HepG2 (cell line): ENCODE measurements around the gene KLHL21. TPM values are rescaled to one million over a fixed set of nuclear protein-coding genes. Genes with fewer than 3 reads are reported as not detected.

Source experiments
- ATAD3A ChIP-seq: sonication (generic); formaldehyde crosslinking; IDR thresholded peaks from 2 replicates; pipeline ENCODE4 v1.4.0; 2020; ENCODE audit warnings: missing genetic modification reagents
- CREM ChIP-seq, 2 experiments: sonication (generic) in 1 of 2; formaldehyde crosslinking in 1 of 2; IDR thresholded peaks; 2 replicates each; pipeline versions ENCODE4 v1.4.0 to v1.6.1; 2016 to 2020; ENCODE audit warnings: antibody characterized with exemption in 1 of 2, mild to moderate bottlenecking in 1 of 2, missing genetic modification reagents in 1 of 2
- DNMT1 ChIP-seq: sonication (generic); formaldehyde crosslinking; IDR thresholded peaks from 2 replicates; pipeline ENCODE4 v1.5.1; 2020; ENCODE audit warnings: mild to moderate bottlenecking, missing genetic modification reagents
- FOSL1 ChIP-seq: sonication (generic); formaldehyde crosslinking; IDR thresholded peaks from 2 replicates; pipeline ENCODE4 v1.9.0; 2021; ENCODE audit warnings: missing genetic modification reagents, borderline replicate concordance
- FOXP1 ChIP-seq, 2 experiments: fragments of 450-650 bp in 1 of 2; IDR thresholded peaks; 2 replicates each; pipeline ENCODE4 v1.6.1; 2017 to 2018; ENCODE audit warnings: antibody characterized with exemption in 1 of 2
- GABPA ChIP-seq, 2 experiments: IDR thresholded peaks; 2 replicates each; pipeline ENCODE4 v1.6.1; 2011 to 2016; ENCODE audit warnings: low read depth in 2 of 2, low read length in 1 of 2, missing biosample characterization in 1 of 2, missing genetic modification characterization in 1 of 2
- HNRNPL ChIP-seq: fragments of 200-400 bp; formaldehyde crosslinking; IDR thresholded peaks from 2 replicates; pipeline ENCODE4 v1.6.1; 2017; ENCODE audit warnings: mild to moderate bottlenecking, low read depth, low read length
- JUND ChIP-seq: sonication (generic); formaldehyde crosslinking; IDR thresholded peaks from 2 replicates; pipeline ENCODE4 v1.8.0; 2022; ENCODE audit warnings: mild to moderate bottlenecking, missing genetic modification reagents
- KDM3A ChIP-seq: IDR thresholded peaks from 2 replicates; pipeline ENCODE4 v1.6.1; 2018; ENCODE audit warnings: low read depth, missing compliant biosample characterization
- MXD3 ChIP-seq: IDR thresholded peaks from 2 replicates; pipeline ENCODE4 v1.6.1; 2016; ENCODE audit warnings: mild to moderate bottlenecking, missing biosample characterization, missing genetic modification reagents
- REST ChIP-seq, 2 experiments: IDR thresholded peaks; 2 replicates each; pipeline ENCODE4 v1.6.1; 2011 to 2012; ENCODE audit warnings: low read length in 2 of 2, borderline replicate concordance in 1 of 2, low read depth in 1 of 2, mild to moderate bottlenecking in 1 of 2, moderate library complexity in 1 of 2
- RFXANK ChIP-seq: IDR thresholded peaks from 2 replicates; pipeline ENCODE4 v1.6.1; 2016
- RXRA ChIP-seq: sonication (generic); formaldehyde crosslinking; IDR thresholded peaks from 2 replicates; pipeline ENCODE4 v1.5.1; 2020; ENCODE audit warnings: missing genetic modification reagents
- SCMH1 ChIP-seq: sonication (generic); formaldehyde crosslinking; IDR thresholded peaks from 2 replicates; pipeline ENCODE4 v1.9.0; 2021; ENCODE audit warnings: missing genetic modification reagents, mild to moderate bottlenecking, borderline replicate concordance
- SRSF9 ChIP-seq: fragments of 200-400 bp; formaldehyde crosslinking; IDR thresholded peaks from 2 replicates; pipeline ENCODE4 v1.6.1; 2018; ENCODE audit warnings: borderline replicate concordance, mild to moderate bottlenecking, low read depth, low read length; ENCODE audit not compliant: insufficient read depth, poor library complexity, severe bottlenecking
- THYN1 ChIP-seq: sonication (generic); formaldehyde crosslinking; IDR thresholded peaks from 2 replicates; pipeline ENCODE4 v1.8.1; 2023; ENCODE audit warnings: low read depth, mild to moderate bottlenecking, moderate library complexity, missing genetic modification reagents, borderline replicate concordance
- ZBTB43 ChIP-seq: sonication (generic); formaldehyde crosslinking; conservative IDR thresholded peaks from 2 replicates; pipeline ENCODE4 v1.4.0; 2020; ENCODE audit warnings: missing genetic modification reagents
- ZFAT ChIP-seq: sonication (generic); formaldehyde crosslinking; conservative IDR thresholded peaks from 2 replicates; pipeline ENCODE4 v1.8.1; 2023; ENCODE audit warnings: missing genetic modification reagents, inconsistent platforms
- ZNF282 ChIP-seq: fragments of 450-650 bp; IDR thresholded peaks from 2 replicates; pipeline ENCODE4 v1.6.1; 2018; ENCODE audit not compliant: partially characterized antibody
- ZNF354B ChIP-seq: sonication (generic); formaldehyde crosslinking; IDR thresholded peaks from 2 replicates; pipeline ENCODE4 v1.8.0; 2022; ENCODE audit warnings: mild to moderate bottlenecking, missing genetic modification reagents
- ZNF557 ChIP-seq: sonication (generic); formaldehyde crosslinking; IDR thresholded peaks from 2 replicates; pipeline ENCODE4 v1.4.0; 2020; ENCODE audit warnings: missing genetic modification reagents
- ZNF790 ChIP-seq: sonication (generic); formaldehyde crosslinking; IDR thresholded peaks from 2 replicates; pipeline ENCODE4 v1.8.0; 2022; ENCODE audit warnings: missing genetic modification reagents, mild to moderate bottlenecking, borderline replicate concordance
- ZSCAN20 ChIP-seq: sonication (generic); formaldehyde crosslinking; IDR thresholded peaks from 2 replicates; pipeline ENCODE4 v1.4.0; 2020; ENCODE audit warnings: missing genetic modification reagents, mild to moderate bottlenecking, borderline replicate concordance
- polyA plus RNA-seq, 8 experiments: library from polyadenylated mRNA; depleted of rRNA in 3 of 8; stranded (reverse) in 7 of 8; unstranded in 1 of 8; fragments of >200 nt; fragmentation: Illumina TruSeq in 4 of 8; extraction: Trizol in 4 of 8; gene quantifications; 2 replicates each; pipeline versions ENCODE4 v1.2.1 to v1.2.3, GENCODE V29; 2011 to 2016; ENCODE audit warnings: low read depth in 4 of 8, missing spikeins in 1 of 8, mixed read lengths in 1 of 8; ENCODE audit not compliant: insufficient read depth in 1 of 8
- total RNA-seq, 5 experiments: library from RNA; depleted of rRNA; stranded (reverse); fragments of >200 nt; fragmentation: Illumina TruSeq; extraction: Trizol; gene quantifications; 2 replicates each; pipeline ENCODE4 v1.2.3, GENCODE V29; 2016; ENCODE audit warnings: low read depth in 1 of 5

Gene KLHL21
- total and polyA plus RNA-seq, 2 of the 13 experiments (the other 11 are each of a cell fraction or from before 2014, with no cell fraction given) = 14.8 to 25.0 TPM

- TF ChIP-seq REST (IDR thresholded peaks at IDR 0.05; ENCODE audit: borderline replicate concordance in 1 of 2, low read depth in 1 of 2, low read length in 2 of 2) (0 out of 4 replicates have a peak, but pooled peaks of 1 of the 2 experiments have one; percentile 42), MXD3 (peak; percentile 80), SCMH1 (CRISPR knock-in tag) (no peak), SRSF9 (no peak), DNMT1 (CRISPR knock-in tag) (no peak), CREM (IDR thresholded peaks at IDR 0.05) (no peak), CREM (CRISPR knock-in tag; IDR thresholded peaks at IDR 0.05) (no peak), RXRA (peak; percentile 38), ATAD3A (CRISPR knock-in tag) (no peak), ZNF557 (CRISPR knock-in tag) (no peak), ZNF282 (no peak), ZBTB43 (CRISPR knock-in tag) (peak; percentile 41; the same call in 1 of the 2 replicates), ZSCAN20 (no peak), HNRNPL (no peak), ZFAT (no peak), JUND (no peak), ZNF790 (CRISPR knock-in tag) (no peak), FOXP1 (IDR thresholded peaks at IDR 0.05) (no peak), FOXP1 (CRISPR knock-in tag; IDR thresholded peaks at IDR 0.05) (peak; percentile 41; the same call in 1 of the 2 replicates), FOSL1 (CRISPR knock-in tag) (no peak), RFXANK (CRISPR knock-in tag) (0 out of 2 replicates have a peak, but pooled peaks have one; percentile 28), ZNF354B (CRISPR knock-in tag) (0 out of 2 replicates have a peak, but pooled peaks have one; percentile 47), KDM3A (CRISPR knock-in tag) (no peak), GABPA (IDR thresholded peaks at IDR 0.05; ENCODE audit: low read depth, low read length) (no peak), GABPA (CRISPR knock-in tag; IDR thresholded peaks at IDR 0.05; ENCODE audit: low read depth) (peak; percentile 55; the same call in 1 of the 2 replicates), THYN1 (CRISPR knock-in tag) (no peak)
These were observed 1.4 kb upstream of the KLHL21 start (continued) for GRCh38 chr1:6603915-6604558.
